GM12878 (cell line): ENCODE measurements around the gene NDST3. TPM values are rescaled to one million over a fixed set of nuclear protein-coding genes. Genes with fewer than 3 reads are reported as not detected.

Experiments used
- ATAC-seq: fragments of 200-7000 bp; cut with Tn5 transposase; 3 replicates; pipeline ENCODE4 v1.9.1; 2020; ENCODE audit warnings: mild to moderate bottlenecking, moderate library complexity
- BruUV-seq: library from RNA; stranded (reverse); fragments of 400-500 nt; replicated peaks from 2 replicates; lab custom pipeline; 2021; lab: Mats Ljungman, UMichigan
- CTCF ChIA-PET: fragments of 300-600 bp; sonication (Branson Sonifier 250); formaldehyde crosslinking; extraction: SDS; loops from one replicate; lab custom pipeline; 2021; ENCODE audit warnings: inconsistent platforms; lab: Yijun Ruan, JAX
- POLR2A ChIA-PET: fragments of 350-600 bp; formaldehyde crosslinking; extraction: SDS; loops from one replicate; lab custom pipeline; 2021; ENCODE audit warnings: inconsistent platforms; lab: Charles Lee
- RAD21 ChIA-PET: fragments of 300-600 bp; sonication (Branson Sonifier 250); formaldehyde crosslinking; loops from one replicate; lab custom pipeline; 2023; ENCODE audit warnings: antibody characterized with exemption; ENCODE audit not compliant: unreplicated experiment; lab: Charles Lee
- SMC1A ChIA-PET: fragments of 300-600 bp; sonication (Branson Sonifier 250); formaldehyde crosslinking; loops from one replicate; lab custom pipeline; 2023; ENCODE audit not compliant: unreplicated experiment, uncharacterized antibody; lab: Charles Lee
- DNase-seq: peaks from one replicate; pipeline ENCODE4 v3.0.0-alpha.2; 2011; ENCODE audit warnings: low read depth, low spot score
- FAIRE-seq: peaks from 3 replicates; lab custom pipeline; 2011; peaks lifted over from hg19 to GRCh38; lab: Jason Lieb, UNC
- H2AFZ ChIP-seq: 2 replicates; pipeline ENCODE4 v1.6.0; 2011; ENCODE audit warnings: low read depth, low read length, control low read depth; ENCODE audit not compliant: control insufficient read depth
- H3K27ac ChIP-seq: 2 replicates; pipeline ENCODE4 v1.5.1; 2011; ENCODE audit warnings: control low read depth; ENCODE audit not compliant: control insufficient read depth, insufficient read depth
- H3K27me3 ChIP-seq, 2 experiments: replicated peaks in 1 of 2; 2 replicates each; pipeline versions ENCODE4 v1.6.0 to v1.6.1; 2011; ENCODE audit warnings: low read length in 1 of 2; ENCODE audit not compliant: control insufficient read depth in 2 of 2, insufficient read depth in 2 of 2
- H3K36me3 ChIP-seq, 2 experiments: 2 replicates each; pipeline ENCODE4 v1.5.1; 2011; ENCODE audit warnings: low read length in 1 of 2; ENCODE audit not compliant: control insufficient read depth in 2 of 2, insufficient read depth in 2 of 2
- H3K4me1 ChIP-seq: 2 replicates; pipeline ENCODE4 v1.6.1; 2011; ENCODE audit warnings: mild to moderate bottlenecking, low read length, moderate library complexity, mixed read lengths; ENCODE audit not compliant: control insufficient read depth, insufficient read depth
- H3K4me2 ChIP-seq: 2 replicates; pipeline ENCODE4 v1.6.0; 2011; ENCODE audit warnings: control low read depth; ENCODE audit not compliant: control insufficient read depth, insufficient read depth
- H3K4me3 ChIP-seq: fragments of 200-600 bp; sonication (generic); 2 replicates; pipeline ENCODE4 v1.5.1; 2016
- H3K79me2 ChIP-seq: 2 replicates; pipeline ENCODE4 v1.6.0; 2011; ENCODE audit warnings: low read length; ENCODE audit not compliant: control insufficient read depth, insufficient read depth
- H3K9ac ChIP-seq: 2 replicates; pipeline ENCODE4 v1.8.0; 2011; ENCODE audit warnings: low read length, control low read depth, mixed read lengths; ENCODE audit not compliant: control insufficient read depth, insufficient read depth
- H3K9me3 ChIP-seq: replicated peaks from 3 replicates; pipeline ENCODE4 v1.5.1; 2011; ENCODE audit warnings: mild to moderate bottlenecking, low read length; ENCODE audit not compliant: control insufficient read depth, insufficient read depth
- H4K20me1 ChIP-seq: 2 replicates; pipeline ENCODE4 v1.6.0; 2011; ENCODE audit not compliant: control insufficient read depth, insufficient read depth
- BHLHE40 ChIP-seq, 2 experiments: fragments of 450-650 bp in 1 of 2; IDR thresholded peaks; 2 replicates each; pipeline ENCODE4 v1.6.1; 2011 to 2017; ENCODE audit warnings: low read depth in 2 of 2, borderline replicate concordance in 1 of 2, improper control_type of control experiment in 1 of 2, low read length in 1 of 2, mild to moderate bottlenecking in 1 of 2
- ELK1 ChIP-seq: IDR thresholded peaks from 2 replicates; pipeline ENCODE4 v1.6.1; 2012; ENCODE audit warnings: low read depth, low read length, improper control_type of control experiment
- FOS ChIP-seq: IDR thresholded peaks from 3 replicates; pipeline ENCODE4 v1.6.1; 2011; ENCODE audit warnings: borderline replicate concordance; ENCODE audit not compliant: insufficient read length; ENCODE audit errors: extremely low read depth
- HSF1 ChIP-seq: fragments of 150-350 bp; IDR thresholded peaks from 2 replicates; pipeline ENCODE4 v1.6.1; 2014; ENCODE audit warnings: mild to moderate bottlenecking, low read depth, low read length
- NFYB ChIP-seq: IDR thresholded peaks from 2 replicates; pipeline ENCODE4 v1.6.1; 2011; ENCODE audit warnings: low read depth, mild to moderate bottlenecking, low read length, improper control_type of control experiment, moderate library complexity; ENCODE audit not compliant: insufficient read depth
- POLR2AphosphoS2 ChIP-seq: IDR thresholded peaks from 2 replicates; pipeline ENCODE4 v1.6.1; 2011; ENCODE audit warnings: low read depth, mild to moderate bottlenecking, low read length, improper control_type of control experiment, moderate library complexity
- RUNX3 ChIP-seq: IDR thresholded peaks from 2 replicates; pipeline ENCODE4 v1.6.1; 2012; ENCODE audit warnings: low read length, inconsistent platforms
- SREBF1 ChIP-seq: IDR thresholded peaks from 2 replicates; pipeline ENCODE4 v1.6.1; 2012; ENCODE audit warnings: mild to moderate bottlenecking, low read length
- SREBF2 ChIP-seq: IDR thresholded peaks from 2 replicates; pipeline ENCODE4 v1.6.1; 2012; ENCODE audit warnings: mild to moderate bottlenecking, low read length
- ZNF207 ChIP-seq: fragments of 450-650 bp; IDR thresholded peaks from 2 replicates; pipeline ENCODE4 v1.6.1; 2014; ENCODE audit warnings: antibody characterized with exemption, mild to moderate bottlenecking, borderline replicate concordance
- ZZZ3 ChIP-seq: IDR thresholded peaks from 2 replicates; pipeline ENCODE4 v1.6.1; 2011; ENCODE audit warnings: low read depth; ENCODE audit not compliant: control insufficient read depth, insufficient read length
- WGBS: methylation state at CpG from one replicate; pipeline ENCODE4 v1.1.6; 2016; ENCODE audit warnings: low lambda C conversion rate; ENCODE audit not compliant: insufficient replicate concordance, insufficient coverage; ENCODE audit errors: missing lambda C conversion rate; 5-methylcytosine and 5-hydroxymethylcytosine counted together
- in situ Hi-C: fragments of 300-500 bp; cut with MboI; formaldehyde crosslinking; loops from 9 replicates; pipeline ENCODE4 v1.14.3; 2018; ENCODE audit warnings: mixed read lengths
- intact Hi-C: fragments of 100-400 bp; cut with micrococcal nuclease; formaldehyde crosslinking; loops from one replicate; pipeline ENCODE4 v1.14.2; 2022; ENCODE audit not compliant: unreplicated experiment
- polyA plus RNA-seq, 11 experiments: library from polyadenylated mRNA; depleted of rRNA in 4 of 11; unstranded in 6 of 11; stranded (reverse) in 5 of 11; fragments of >200 nt; fragmentation: Nextera tagmentation in 4 of 11; fragmentation: Illumina TruSeq in 1 of 11; extraction: Ambion mirVana in 4 of 11; extraction: Trizol in 1 of 11; gene quantifications; 1 replicate in 1 of 11; 2 replicates in 10 of 11; pipeline versions ENCODE4 v1.2.1 to v1.2.3, GENCODE V29; 2011 to 2016; ENCODE audit warnings: inconsistent platforms in 2 of 11, missing spikeins in 2 of 11, low read depth in 1 of 11
- total RNA-seq, 4 experiments: library from RNA; depleted of rRNA in 3 of 4; stranded (reverse); fragments of >200 nt in 3 of 4; fragmentation: Illumina TruSeq in 1 of 4; extraction: Trizol in 1 of 4; gene quantifications; 2 replicates each; pipeline versions ENCODE4 v1.2.1 to v1.2.3, GENCODE V29; 2013 to 2021
- TF ChIP-seq, protein P1 (sequence below): fragments of 450-650 bp; IDR thresholded peaks from 2 replicates; pipeline ENCODE4 v1.6.1; 2017; ENCODE audit warnings: low read depth, mild to moderate bottlenecking, moderate library complexity

Gene NDST3
- total and polyA plus RNA-seq, 10 of the 15 experiments (the other 5 are each of a cell fraction or from before 2014, with no cell fraction given) = 0.03 TPM; not detected in 8

GRCh38 chr4:118167306-118167705 lies 133.0 kb downstream of the NDST3 start:
- 88% methylated on average over 1 of the region's 1 CpG for WGBS
- intact Hi-C loops = no loop called here
- SMC1A ChIA-PET = no interaction called here

More at GRCh38 chr4:118167306-118167705, 133.0 kb downstream of the NDST3 start:
- ChIA-PET POLR2A (no interaction called here), CTCF (no interaction called here), RAD21 (no interaction called here)
- no peak overlapping the region for H3K4me2 ChIP-seq
- H3K79me2 ChIP-seq = no peaks in the 10 kb centered on the region
- DNase-seq = no peak
- no peaks in the 10 kb centered on the region for H4K20me1 ChIP-seq
- TF ChIP-seq NFYB (no peak), ZNF207 (no peak), BHLHE40 (IDR thresholded peaks at IDR 0.05; ENCODE audit: borderline replicate concordance in 1 of 2, low read depth in 2 of 2, low read length in 1 of 2) (no peak), RUNX3 (no peak), ELK1 (no peak), HSF1 (no peak), SREBF2 (no peak), SREBF1 (no peak), FOS (no peak), POLR2AphosphoS2 (no peak), ZZZ3 (no peak)
- TF ChIP-seq, protein P1, sequence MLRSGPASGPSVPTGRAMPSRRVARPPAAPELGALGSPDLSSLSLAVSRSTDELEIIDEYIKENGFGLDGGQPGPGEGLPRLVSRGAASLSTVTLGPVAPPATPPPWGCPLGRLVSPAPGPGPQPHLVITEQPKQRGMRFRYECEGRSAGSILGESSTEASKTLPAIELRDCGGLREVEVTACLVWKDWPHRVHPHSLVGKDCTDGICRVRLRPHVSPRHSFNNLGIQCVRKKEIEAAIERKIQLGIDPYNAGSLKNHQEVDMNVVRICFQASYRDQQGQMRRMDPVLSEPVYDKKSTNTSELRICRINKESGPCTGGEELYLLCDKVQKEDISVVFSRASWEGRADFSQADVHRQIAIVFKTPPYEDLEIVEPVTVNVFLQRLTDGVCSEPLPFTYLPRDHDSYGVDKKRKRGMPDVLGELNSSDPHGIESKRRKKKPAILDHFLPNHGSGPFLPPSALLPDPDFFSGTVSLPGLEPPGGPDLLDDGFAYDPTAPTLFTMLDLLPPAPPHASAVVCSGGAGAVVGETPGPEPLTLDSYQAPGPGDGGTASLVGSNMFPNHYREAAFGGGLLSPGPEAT = no peak
- in situ Hi-C loops = no loop called here
- no peaks in the 10 kb centered on the region for H3K4me1 ChIP-seq
- FAIRE-seq = no peak
- H2AFZ ChIP-seq = no peak overlapping the region
- no peaks in the 10 kb centered on the region for H3K27me3 ChIP-seq
- H3K4me3 ChIP-seq = no peak overlapping the region
- no peak overlapping the region for H3K27ac ChIP-seq
- H3K9me3 ChIP-seq = no peaks in the 10 kb centered on the region; the same call in 2 of the 3 replicates
- BruUV-seq = no TSS peak
- no peaks in the 10 kb centered on the region for H3K36me3 ChIP-seq
- H3K9ac ChIP-seq = no peak overlapping the region
- no peak for ATAC-seq
